Fibroblast of villous mesenchyme (primary cell): ENCODE measurements around the gene BICD1. TPM values are rescaled to one million over a fixed set of nuclear protein-coding genes. Genes with fewer than 3 reads are reported as not detected.

Experiments used
- DNase-seq: peaks from one replicate; pipeline ENCODE4 v3.0.0-alpha.2; 2010; ENCODE audit warnings: low read depth
- H3K4me3 ChIP-seq: 2 replicates; pipeline ENCODE4 v1.5.1; 2011; ENCODE audit warnings: low read depth, mild to moderate bottlenecking, low read length
- total RNA-seq: library from RNA; depleted of rRNA; stranded (reverse); fragments of >200 nt; gene quantifications from 2 replicates; pipeline ENCODE4 v1.2.3, GENCODE V29; 2012
- TF ChIP-seq, protein P1 (sequence below): IDR thresholded peaks from 2 replicates; pipeline ENCODE4 v1.5.1; 2012; ENCODE audit warnings: low read depth, mild to moderate bottlenecking, low read length; ENCODE audit not compliant: insufficient read depth

The BICD1 gene
- total RNA-seq, 1 donor, result 24.6 TPM

GRCh38 chr12:32084017-32084688 lies 22.5 kb upstream of the BICD1 start:
- TF ChIP-seq, protein P1, sequence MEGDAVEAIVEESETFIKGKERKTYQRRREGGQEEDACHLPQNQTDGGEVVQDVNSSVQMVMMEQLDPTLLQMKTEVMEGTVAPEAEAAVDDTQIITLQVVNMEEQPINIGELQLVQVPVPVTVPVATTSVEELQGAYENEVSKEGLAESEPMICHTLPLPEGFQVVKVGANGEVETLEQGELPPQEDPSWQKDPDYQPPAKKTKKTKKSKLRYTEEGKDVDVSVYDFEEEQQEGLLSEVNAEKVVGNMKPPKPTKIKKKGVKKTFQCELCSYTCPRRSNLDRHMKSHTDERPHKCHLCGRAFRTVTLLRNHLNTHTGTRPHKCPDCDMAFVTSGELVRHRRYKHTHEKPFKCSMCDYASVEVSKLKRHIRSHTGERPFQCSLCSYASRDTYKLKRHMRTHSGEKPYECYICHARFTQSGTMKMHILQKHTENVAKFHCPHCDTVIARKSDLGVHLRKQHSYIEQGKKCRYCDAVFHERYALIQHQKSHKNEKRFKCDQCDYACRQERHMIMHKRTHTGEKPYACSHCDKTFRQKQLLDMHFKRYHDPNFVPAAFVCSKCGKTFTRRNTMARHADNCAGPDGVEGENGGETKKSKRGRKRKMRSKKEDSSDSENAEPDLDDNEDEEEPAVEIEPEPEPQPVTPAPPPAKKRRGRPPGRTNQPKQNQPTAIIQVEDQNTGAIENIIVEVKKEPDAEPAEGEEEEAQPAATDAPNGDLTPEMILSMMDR, result no peak
- DNase-seq, result no peak
- H3K4me3 ChIP-seq, result no peak overlapping the region

DNA sequence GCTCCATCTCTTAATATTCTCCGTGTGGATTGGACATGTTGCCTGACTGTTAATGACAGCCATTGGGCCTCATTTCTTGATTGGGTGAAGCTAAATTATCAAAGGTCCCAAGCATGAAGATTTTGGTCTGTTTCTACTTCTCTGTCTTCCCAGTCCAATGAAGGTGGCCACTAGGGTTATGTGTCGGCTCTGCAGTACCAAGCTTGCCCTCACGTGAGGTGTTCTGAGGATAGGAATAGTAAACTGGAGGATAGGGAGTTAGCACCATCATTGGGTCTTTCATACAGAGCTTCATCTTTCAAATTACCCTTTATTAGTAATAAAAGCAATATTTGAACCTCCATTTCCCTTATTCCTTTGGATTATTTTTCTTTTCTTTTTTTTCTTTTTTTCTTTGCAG lies 21.9 kb upstream of the BICD1 start:
- DNase-seq, result no peak
- H3K4me3 ChIP-seq, result no peak overlapping the region
- TF ChIP-seq, protein P1, result no peak

DNA sequence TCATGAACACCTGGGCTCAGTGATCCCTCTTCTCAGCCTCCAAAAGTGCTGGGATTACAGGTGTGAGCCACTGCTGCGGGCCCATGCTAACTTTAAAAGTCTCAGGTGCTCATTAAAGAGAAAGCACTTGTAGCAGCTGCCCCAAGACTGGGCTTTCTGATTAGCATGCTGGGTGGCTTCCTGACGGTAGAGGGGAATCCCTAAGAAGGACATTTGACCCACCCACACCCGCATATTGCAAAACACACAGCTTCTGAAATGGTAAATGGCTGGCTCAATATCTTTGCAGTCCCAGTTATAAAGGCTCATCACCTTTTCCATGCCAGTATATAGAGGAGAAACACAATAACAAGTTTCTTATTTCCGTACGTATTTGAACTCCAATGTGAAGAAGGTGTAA lies 19.3 kb upstream of the BICD1 start:
- H3K4me3 ChIP-seq, result no peak overlapping the region
- TF ChIP-seq, protein P1, result no peak
- DNase-seq, result no peak

DNA sequence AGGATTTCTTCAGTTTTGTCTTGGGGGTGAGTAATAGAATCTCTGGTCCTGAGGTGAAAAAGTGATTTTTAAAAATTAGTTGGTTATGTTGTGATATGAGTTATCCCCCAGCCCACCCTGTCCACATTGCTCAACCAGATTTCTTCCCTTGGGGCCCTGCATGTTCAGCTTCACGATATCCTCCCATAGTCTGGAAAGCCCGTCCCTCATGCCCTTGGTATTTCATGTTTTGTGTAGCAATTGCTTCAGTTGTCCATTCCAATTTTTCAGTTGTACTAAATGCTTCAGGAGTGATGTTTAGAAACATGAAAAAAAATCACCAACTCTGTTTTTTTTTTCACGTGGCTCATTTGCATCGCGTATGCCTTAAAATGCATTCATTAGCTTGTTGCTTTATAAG lies 17.5 kb upstream of the BICD1 start:
- TF ChIP-seq, protein P1, result no peak
- H3K4me3 ChIP-seq, result no peak overlapping the region
- DNase-seq, result no peak

GRCh38 chr12:32089586-32089985 lies 17.1 kb upstream of the BICD1 start:
- TF ChIP-seq, protein P1, result no peak
- no peak overlapping the region for H3K4me3 ChIP-seq
- DNase-seq, result no peak

- H3K4me3 ChIP-seq, result no peak overlapping the region
These were observed 15.0 kb upstream of the BICD1 start for GRCh38 chr12:32091696-32092095.

More at GRCh38 chr12:32091696-32092095, 15.0 kb upstream of the BICD1 start:
- TF ChIP-seq, protein P1, result no peak
- no peak for DNase-seq
